Measurements from ENCODE around the gene TMEM255B.

The TMEM255B gene

GRCh38 chr13:113849546-113849945, 90.5 kb downstream of the TMEM255B start:
- no peak for DNase-seq (ENCODE audit: low spot score)

GRCh38 chr13:113849981-113850721, 91.1 kb downstream of the TMEM255B start:
- DNase-seq (ENCODE audit: low spot score): no peak

- no peak for DNase-seq (ENCODE audit: low spot score)
These were observed 91.9 kb downstream of the TMEM255B start for GRCh38 chr13:113850722-113851479.

- no peak for DNase-seq (ENCODE audit: low spot score)
These were observed 92.4 kb downstream of the TMEM255B start for GRCh38 chr13:113851480-113851803.

- DNase-seq (ENCODE audit: low spot score): no peak
These were observed 93.0 kb downstream of the TMEM255B start for GRCh38 chr13:113851826-113852535.

GRCh38 chr13:113852536-113853517, 93.8 kb downstream of the TMEM255B start:
- DNase-seq (ENCODE audit: low spot score): peak; percentile 45

- peak; percentile 57 for DNase-seq (ENCODE audit: low spot score)
These were observed 94.7 kb downstream of the TMEM255B start for GRCh38 chr13:113853518-113854237.

- peak; percentile 67 for DNase-seq (ENCODE audit: low spot score)
These were observed 95.4 kb downstream of the TMEM255B start for GRCh38 chr13:113854238-113855011.

- DNase-seq (ENCODE audit: low spot score): peak; percentile 62
These were observed 96.2 kb downstream of the TMEM255B start for GRCh38 chr13:113855012-113855921.

GRCh38 chr13:113855931-113856715, 97.1 kb downstream of the TMEM255B start:
- peak; percentile 57 for DNase-seq (ENCODE audit: low spot score)

- peak; percentile 55 for DNase-seq (ENCODE audit: low spot score)
These were observed 97.7 kb downstream of the TMEM255B start for GRCh38 chr13:113856716-113857065.

- peak; percentile 44 for DNase-seq (ENCODE audit: low spot score)
These were observed 98.6 kb downstream of the TMEM255B start for GRCh38 chr13:113857531-113858195.

GRCh38 chr13:113859311-113860050, 100.5 kb downstream of the TMEM255B start:
- DNase-seq (ENCODE audit: low spot score): no peak

GRCh38 chr13:113860051-113860664, 101.1 kb downstream of the TMEM255B start:
- DNase-seq (ENCODE audit: low spot score): no peak

GRCh38 chr13:113860665-113861432, 101.8 kb downstream of the TMEM255B start:
- DNase-seq (ENCODE audit: low spot score): peak; percentile 58
